H1 (cell line): ENCODE data around the gene CST4. TPM values are rescaled to one million over a fixed set of nuclear protein-coding genes. Genes with fewer than 3 reads are reported as not detected.
A peak's percentile ranks its signal among the peaks of the same experiment; 100 is the strongest.
"Not testable (repeated sequence)": the region's sequence is repeated elsewhere in the genome, so short reads cannot be mapped to it uniquely, and the experiment has no call there.

Experiments used
- CTCF ChIA-PET: fragments of 300-600 bp; sonication (Branson Sonifier 250); formaldehyde crosslinking; loops from one replicate; lab custom pipeline; 2021; ENCODE audit not compliant: partially characterized antibody; lab: Charles Lee
- POLR2A ChIA-PET: fragments of 300-600 bp; sonication (Branson Sonifier 250); formaldehyde crosslinking; loops from one replicate; lab custom pipeline; 2021; ENCODE audit warnings: inconsistent platforms; ENCODE audit not compliant: partially characterized antibody; lab: Charles Lee
- DNase-seq, 2 experiments: peaks; one replicate each; pipeline versions ENCODE4 v3.0.0 to v3.0.0-alpha.2; 2010 to 2022; ENCODE audit warnings: low spot score in 2 of 2, low read depth in 1 of 2, mixed read lengths in 1 of 2
- FAIRE-seq: peaks from 2 replicates; lab custom pipeline; 2011; peaks lifted over from hg19 to GRCh38; lab: Jason Lieb, UNC
- H2AFZ ChIP-seq: 2 replicates; pipeline ENCODE4 v1.8.1; 2012; ENCODE audit warnings: low read length, inconsistent platforms
- H2AK5ac ChIP-seq: 2 replicates; pipeline ENCODE4 v1.6.1; 2013; ENCODE audit warnings: low read depth, low read length
- H2BK120ac ChIP-seq: replicated peaks from 2 replicates; pipeline ENCODE3; 2013; ENCODE audit warnings: low read depth, low read length, inconsistent platforms
- H2BK12ac ChIP-seq: 2 replicates; pipeline ENCODE4 v1.6.1; 2013; ENCODE audit warnings: low read depth, low read length
- H2BK15ac ChIP-seq: 2 replicates; pipeline ENCODE4 v1.6.1; 2013; ENCODE audit warnings: low read length
- H2BK20ac ChIP-seq: 2 replicates; pipeline ENCODE4 v1.6.1; 2013; ENCODE audit warnings: low read length
- H2BK5ac ChIP-seq: 2 replicates; pipeline ENCODE4 v1.6.1; 2013; ENCODE audit warnings: low read depth, low read length
- H3K14ac ChIP-seq: 2 replicates; pipeline ENCODE4 v1.6.1; 2013; ENCODE audit warnings: inconsistent platforms; ENCODE audit not compliant: insufficient read length
- H3K18ac ChIP-seq: 2 replicates; pipeline ENCODE4 v1.6.1; 2013; ENCODE audit warnings: low read length; ENCODE audit errors: extremely low read depth
- H3K23ac ChIP-seq: 2 replicates; pipeline ENCODE4 v1.6.1; 2013; ENCODE audit warnings: inconsistent platforms; ENCODE audit not compliant: insufficient read length
- H3K23me2 ChIP-seq: 2 replicates; pipeline ENCODE4 v1.6.1; 2013; ENCODE audit warnings: low read depth, low read length
- H3K27ac ChIP-seq: 2 replicates; pipeline ENCODE4 v1.6.1; 2011; ENCODE audit warnings: low read depth, low read length, inconsistent platforms
- H3K27me3 ChIP-seq, 4 experiments: replicated peaks in 1 of 4; 1 replicate in 1 of 4; 2 replicates in 3 of 4; pipeline versions ENCODE4 v1.6.1 to v1.8.1; 2011 to 2013; ENCODE audit warnings: low read length in 3 of 4, mild to moderate bottlenecking in 3 of 4, inconsistent platforms in 2 of 4, mixed read lengths in 2 of 4, moderate library complexity in 1 of 4; ENCODE audit not compliant: control insufficient read depth in 3 of 4, insufficient read depth in 3 of 4; ENCODE audit errors: extremely low read depth in 1 of 4
- H3K36me3 ChIP-seq, 4 experiments: 2 replicates each; pipeline versions ENCODE4 v1.6.1 to v1.8.1; 2011 to 2013; ENCODE audit warnings: mild to moderate bottlenecking in 4 of 4, low read length in 3 of 4, moderate library complexity in 2 of 4, control low read depth in 1 of 4, inconsistent platforms in 1 of 4; ENCODE audit not compliant: insufficient read depth in 4 of 4, control insufficient read depth in 2 of 4
- H3K4ac ChIP-seq: replicated peaks from 2 replicates; pipeline ENCODE3; 2013; ENCODE audit warnings: low read length, low read depth, mixed read lengths, inconsistent platforms; ENCODE audit not compliant: insufficient read length
- H3K4me1 ChIP-seq, 4 experiments: replicated peaks in 1 of 4; 1 replicate in 1 of 4; 2 replicates in 3 of 4; pipeline versions ENCODE4 v1.6.1 to v1.8.1; 2011 to 2013; ENCODE audit warnings: low read length in 3 of 4, inconsistent platforms in 2 of 4, mixed read lengths in 1 of 4; ENCODE audit not compliant: insufficient read depth in 4 of 4, control insufficient read depth in 3 of 4
- H3K4me2 ChIP-seq, 2 experiments: 2 replicates each; pipeline versions ENCODE4 v1.6.1 to v1.8.1; 2011 to 2013; ENCODE audit warnings: low read depth in 2 of 2, low read length in 2 of 2, control low read depth in 1 of 2, inconsistent platforms in 1 of 2, mild to moderate bottlenecking in 1 of 2; ENCODE audit not compliant: insufficient read depth in 1 of 2
- H3K4me3 ChIP-seq, 4 experiments: fragments of 200-600, 300-600 bp in 1 of 4; sonication (generic), shearing (Covaris generic), sonication (Bioruptor Twin) in 1 of 4; 2 replicates each; pipeline versions ENCODE4 v1.5.1 to v1.8.1; 2011 to 2016; ENCODE audit warnings: low read length in 4 of 4, low read depth in 3 of 4, control low read depth in 2 of 4, inconsistent platforms in 2 of 4, mild to moderate bottlenecking in 2 of 4, mixed read lengths in 1 of 4, moderate library complexity in 1 of 4; ENCODE audit not compliant: insufficient read depth in 2 of 4; ENCODE audit errors: extremely low read depth in 1 of 4
- H3K56ac ChIP-seq: replicated peaks from 2 replicates; pipeline ENCODE3; 2013; ENCODE audit warnings: low read depth, mild to moderate bottlenecking, mixed read lengths, low read length, inconsistent platforms; ENCODE audit not compliant: insufficient read length
- H3K79me1 ChIP-seq: 2 replicates; pipeline ENCODE4 v1.6.1; 2013; ENCODE audit warnings: low read depth, low read length, control low read depth
- H3K79me2 ChIP-seq, 2 experiments: 2 replicates each; pipeline versions ENCODE4 v1.6.1 to v1.8.1; 2012 to 2013; ENCODE audit warnings: low read length in 2 of 2, mild to moderate bottlenecking in 2 of 2, inconsistent platforms in 1 of 2; ENCODE audit not compliant: insufficient read depth in 2 of 2, control insufficient read depth in 1 of 2
- H3K9ac ChIP-seq, 4 experiments: replicated peaks in 1 of 4; 1 replicate in 1 of 4; 2 replicates in 3 of 4; pipeline versions ENCODE4 v1.6.1 to v1.8.1; 2011 to 2013; ENCODE audit warnings: low read depth in 3 of 4, low read length in 3 of 4, control low read depth in 2 of 4, mild to moderate bottlenecking in 2 of 4, moderate library complexity in 2 of 4, inconsistent platforms in 1 of 4; ENCODE audit errors: extremely low read depth in 1 of 4
- H3K9me3 ChIP-seq, 2 experiments: 2 replicates each; pipeline versions ENCODE4 v1.6.1 to v1.8.1; 2012 to 2013; ENCODE audit warnings: mild to moderate bottlenecking in 2 of 2, moderate library complexity in 2 of 2, control low read depth in 1 of 2, inconsistent platforms in 1 of 2, low read depth in 1 of 2, low read length in 1 of 2, mixed read lengths in 1 of 2; ENCODE audit not compliant: insufficient read depth in 2 of 2
- H4K20me1 ChIP-seq, 2 experiments: replicated peaks in 1 of 2; 2 replicates each; pipeline versions ENCODE3 to v1.8.1; 2011 to 2013; ENCODE audit warnings: inconsistent platforms in 2 of 2, low read length in 2 of 2, mild to moderate bottlenecking in 1 of 2; ENCODE audit not compliant: insufficient read depth in 2 of 2, control insufficient read depth in 1 of 2
- H4K5ac ChIP-seq: 2 replicates; pipeline ENCODE4 v1.6.1; 2013; ENCODE audit warnings: low read length, low read depth, mixed read lengths, inconsistent platforms; ENCODE audit not compliant: insufficient read length
- H4K8ac ChIP-seq: 2 replicates; pipeline ENCODE4 v1.8.0; 2013; ENCODE audit warnings: mild to moderate bottlenecking, moderate library complexity, low read length, inconsistent platforms; ENCODE audit not compliant: insufficient read depth; ENCODE audit errors: extremely low read depth
- H4K91ac ChIP-seq: replicated peaks from 2 replicates; pipeline ENCODE3; 2013; ENCODE audit warnings: low read length, mixed read lengths, inconsistent platforms; ENCODE audit not compliant: insufficient read length
- WGBS, 2 experiments: shearing (Covaris generic) in 1 of 2; methylation state at CpG; one replicate each; pipeline versions ENCODE4 v1.1.6 to v1.1.7; 2013 to 2015; ENCODE audit warnings: low lambda C conversion rate in 2 of 2, mixed read lengths in 2 of 2, inconsistent platforms in 1 of 2, low coverage in 1 of 2, missing lambda C conversion rate in 1 of 2; ENCODE audit not compliant: insufficient replicate concordance in 2 of 2, insufficient coverage in 1 of 2, insufficient read length in 1 of 2; ENCODE audit errors: extremely low coverage in 1 of 2, missing lambda C conversion rate in 1 of 2; 5-methylcytosine and 5-hydroxymethylcytosine counted together
- polyA plus RNA-seq, 7 experiments: library from polyadenylated mRNA; depleted of rRNA in 3 of 7; stranded (reverse) in 5 of 7; unstranded in 2 of 7; fragments of >200 nt in 5 of 7; fragments of 200-250 nt in 2 of 7; gene quantifications; 1 replicate in 5 of 7; 2 replicates in 1 of 7; 4 replicates in 1 of 7; pipeline versions ENCODE4 v1.2.1 to v1.2.3, GENCODE V29; 2011 to 2013; ENCODE audit warnings: missing spikeins in 2 of 7, mixed read lengths in 2 of 7
- total RNA-seq: library from RNA; stranded (reverse); fragmentation: NEBNext Ultra II Directional; extraction: Animal tissue kit (Norgen Biotek cat#: 25700); gene quantifications from 2 replicates; pipeline ENCODE4 v1.2.1, GENCODE V29; 2021

The CST4 gene
- total and polyA plus RNA-seq, 2 of the 8 experiments (the other 6 are each of a cell fraction or from before 2014, with no cell fraction given) = not detected

DNA sequence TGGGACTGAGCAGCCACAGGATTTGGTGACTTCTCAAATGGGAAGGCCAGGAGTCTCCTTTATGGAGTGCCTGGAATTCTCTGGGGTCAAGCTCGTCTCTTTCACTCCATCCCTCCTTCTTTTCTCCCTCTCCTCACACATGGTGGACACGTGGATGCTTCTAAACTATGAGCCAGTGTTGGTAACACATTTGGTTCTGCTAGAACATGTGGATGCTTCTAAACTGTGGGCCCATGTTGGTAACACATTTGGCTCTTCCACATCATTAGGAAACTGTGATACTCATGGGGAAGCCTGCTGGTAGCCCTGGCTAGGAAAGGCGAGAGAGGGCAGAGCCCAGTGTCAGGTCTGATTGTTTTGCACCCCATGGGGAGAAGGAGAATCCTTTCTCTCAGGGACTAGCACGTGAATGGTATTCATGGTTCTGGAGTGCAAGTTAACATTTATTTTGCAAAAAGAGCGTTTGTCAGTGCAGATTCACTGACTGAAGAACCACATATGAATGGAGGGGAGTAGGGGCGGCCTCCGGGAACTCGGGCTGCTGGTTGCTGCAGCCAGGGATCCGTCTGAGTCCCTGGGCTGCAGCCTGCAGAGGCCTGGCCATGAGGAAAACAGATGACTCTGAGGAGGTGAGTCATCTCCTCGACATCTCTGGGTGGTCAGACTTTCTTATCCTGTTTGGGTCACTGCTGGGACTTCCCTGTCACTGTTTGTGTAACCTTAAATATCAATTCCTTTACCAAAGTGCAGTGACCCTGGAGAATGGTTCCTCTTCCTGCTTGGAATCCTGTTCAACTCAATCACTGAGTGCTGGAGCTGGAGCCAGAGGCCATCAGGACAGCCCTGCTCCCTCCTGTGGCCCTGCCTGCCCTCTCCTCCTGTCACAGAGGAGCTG, 4.1 kb upstream of the CST4 start:
- H2BK5ac ChIP-seq, H2BK15ac ChIP-seq, FAIRE-seq, H2AFZ ChIP-seq, H3K79me1 ChIP-seq, H2BK120ac ChIP-seq, H3K9ac ChIP-seq, H3K27ac ChIP-seq, H3K27me3 ChIP-seq, H2AK5ac ChIP-seq, H4K8ac ChIP-seq, H4K91ac ChIP-seq, H3K56ac ChIP-seq, H3K36me3 ChIP-seq, H3K14ac ChIP-seq, H3K4me1 ChIP-seq, H2BK20ac ChIP-seq, H3K23ac ChIP-seq, POLR2A ChIA-PET, H3K23me2 ChIP-seq, H3K79me2 ChIP-seq, H3K4me2 ChIP-seq, H3K4ac ChIP-seq, H4K5ac ChIP-seq, H4K20me1 ChIP-seq, H3K4me3 ChIP-seq, H3K9me3 ChIP-seq, DNase-seq: not testable (repeated sequence)
- 0 out of 2 replicates have a peak overlapping the region, but pooled peaks have one; percentile 80 for H2BK12ac ChIP-seq
- WGBS, 2 experiments = 81% methylated on average over 10 of the region's 10 CpGs; no CpG with 5 or more reads in 1 of the 2 experiments
- CTCF ChIA-PET = interaction anchor here (0.7 to 1.5 kb wide), 3 partner anchors 25 to 28 kb away, joined by 3 to 6 read pairs (median 3); no protein-coding TSS in a partner anchor
- H3K18ac ChIP-seq = peak overlapping the region; percentile 83; the same call in 1 of the 2 replicates
